Uterus (tissue), 2 donors: ENCODE data around the gene PLXND1.

Experiments
- CTCF ChIP-seq, 4 experiments: fragments of 200-600 bp in 2 of 4; fragments of 450-650 bp in 2 of 4; sonication (generic) in 2 of 4; IDR thresholded peaks; one replicate each; pipeline ENCODE4 v1.5.1; 2016 to 2019; ENCODE audit warnings: antibody characterized with exemption in 4 of 4, mild to moderate bottlenecking in 2 of 4, moderate library complexity in 1 of 4
- POLR2A ChIP-seq, 2 donors: fragments of 450-650 bp; IDR thresholded peaks; one replicate each; pipeline ENCODE4 v1.6.1; 2016; ENCODE audit warnings: antibody characterized with exemption in 2 of 2, mild to moderate bottlenecking in 1 of 2, moderate library complexity in 1 of 2

- TF ChIP-seq CTCF (IDR thresholded peaks at IDR 0.05) (no peak), POLR2A (IDR thresholded peaks at IDR 0.05) (no peak)
Observed at GRCh38 chr3:129513705-129514104, 92.8 kb downstream of the PLXND1 start.
